Gastroesophageal sphincter (tissue), 3 donors: ENCODE measurements around the gene AKR1A1.

ENCODE experiments used
- EP300 ChIP-seq: sonication (generic); formaldehyde crosslinking; IDR thresholded peaks from one replicate; pipeline ENCODE4 v1.6.1; 2017; ENCODE audit warnings: antibody characterized with exemption, mild to moderate bottlenecking
- POLR2A ChIP-seq, 2 donors: fragments of 450-650 bp; IDR thresholded peaks; one replicate each; pipeline ENCODE4 v1.6.1; 2017; ENCODE audit warnings: antibody characterized with exemption in 2 of 2, mild to moderate bottlenecking in 2 of 2, moderate library complexity in 1 of 2
- POLR2AphosphoS5 ChIP-seq: sonication (generic); formaldehyde crosslinking; IDR thresholded peaks from one replicate; pipeline ENCODE4 v1.6.1; 2017; ENCODE audit warnings: antibody characterized with exemption
- TF ChIP-seq, protein P1 (sequence below), 4 experiments: fragments of 200-600 bp in 2 of 4; fragments of 450-650 bp in 2 of 4; sonication (generic) in 1 of 4; IDR thresholded peaks; one replicate each; pipeline ENCODE4 v1.5.1; 2017 to 2019; ENCODE audit warnings: antibody characterized with exemption in 4 of 4, mild to moderate bottlenecking in 2 of 4, moderate library complexity in 2 of 4

DNA sequence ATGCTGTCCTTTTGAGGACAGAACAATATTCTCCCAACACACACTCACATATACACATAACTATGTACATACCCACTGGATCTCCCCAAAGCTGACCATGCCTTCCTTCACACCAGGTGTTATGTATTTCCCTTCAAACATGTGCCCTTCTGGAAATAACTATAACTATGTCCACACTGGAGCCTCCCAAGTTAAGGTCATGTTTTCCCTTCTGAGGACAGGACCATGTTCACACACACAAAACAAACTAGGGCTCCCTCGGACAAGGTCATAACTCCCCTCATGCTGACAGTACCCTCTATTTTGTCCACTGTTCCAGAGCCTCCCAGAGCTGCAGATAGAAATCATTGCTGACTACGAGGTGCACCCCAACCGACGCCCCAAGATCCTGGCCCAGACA, 42.7 kb upstream of the AKR1A1 start:
- TF ChIP-seq, protein P1, sequence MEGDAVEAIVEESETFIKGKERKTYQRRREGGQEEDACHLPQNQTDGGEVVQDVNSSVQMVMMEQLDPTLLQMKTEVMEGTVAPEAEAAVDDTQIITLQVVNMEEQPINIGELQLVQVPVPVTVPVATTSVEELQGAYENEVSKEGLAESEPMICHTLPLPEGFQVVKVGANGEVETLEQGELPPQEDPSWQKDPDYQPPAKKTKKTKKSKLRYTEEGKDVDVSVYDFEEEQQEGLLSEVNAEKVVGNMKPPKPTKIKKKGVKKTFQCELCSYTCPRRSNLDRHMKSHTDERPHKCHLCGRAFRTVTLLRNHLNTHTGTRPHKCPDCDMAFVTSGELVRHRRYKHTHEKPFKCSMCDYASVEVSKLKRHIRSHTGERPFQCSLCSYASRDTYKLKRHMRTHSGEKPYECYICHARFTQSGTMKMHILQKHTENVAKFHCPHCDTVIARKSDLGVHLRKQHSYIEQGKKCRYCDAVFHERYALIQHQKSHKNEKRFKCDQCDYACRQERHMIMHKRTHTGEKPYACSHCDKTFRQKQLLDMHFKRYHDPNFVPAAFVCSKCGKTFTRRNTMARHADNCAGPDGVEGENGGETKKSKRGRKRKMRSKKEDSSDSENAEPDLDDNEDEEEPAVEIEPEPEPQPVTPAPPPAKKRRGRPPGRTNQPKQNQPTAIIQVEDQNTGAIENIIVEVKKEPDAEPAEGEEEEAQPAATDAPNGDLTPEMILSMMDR (IDR thresholded peaks at IDR 0.05), result no peak
- TF ChIP-seq POLR2A (IDR thresholded peaks at IDR 0.05) (no peak), EP300 (no peak), POLR2AphosphoS5 (no peak)
